Astrocyte of the spinal cord (primary cell): Measurements from ENCODE around the gene DHX34.

Source experiments
- DNase-seq: peaks from one replicate; pipeline ENCODE4 v3.0.0; 2011; ENCODE audit warnings: low read depth, low spot score
- H3K4me3 ChIP-seq: 2 replicates; pipeline ENCODE4 v1.5.1; 2011; ENCODE audit warnings: low read depth, mild to moderate bottlenecking, low read length, moderate library complexity
- in situ Hi-C: cut with HindIII; loops from 2 replicates; pipeline ENCODE4 v1.10.0; 2017; ENCODE audit warnings: low sequenced_read_pairs
- TF ChIP-seq, protein P1 (sequence below): IDR thresholded peaks from 2 replicates; pipeline ENCODE4 v1.5.1; 2012; ENCODE audit warnings: low read depth, mild to moderate bottlenecking, low read length, inconsistent platforms

DHX34 gene

DNA sequence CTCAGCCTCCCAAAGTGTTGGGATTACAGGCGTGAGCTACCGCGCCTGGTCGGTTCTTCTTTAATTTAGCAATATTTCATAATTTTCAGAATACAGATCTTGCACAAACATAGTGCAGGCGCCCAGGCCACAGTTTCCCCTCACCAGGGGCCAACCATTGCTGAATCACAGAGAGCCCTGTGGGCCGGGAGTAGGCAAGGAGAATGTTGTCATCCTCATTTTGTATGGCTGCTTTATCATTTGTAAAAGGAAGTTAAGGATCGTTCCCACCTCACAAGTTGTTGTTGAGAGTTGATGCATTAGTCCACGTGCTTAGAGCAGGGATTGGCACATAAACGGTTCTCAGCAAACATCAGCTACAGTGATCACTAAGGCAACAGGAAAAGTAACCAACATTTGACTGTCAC, 40.0 kb downstream of the DHX34 start:
- TF ChIP-seq, protein P1, sequence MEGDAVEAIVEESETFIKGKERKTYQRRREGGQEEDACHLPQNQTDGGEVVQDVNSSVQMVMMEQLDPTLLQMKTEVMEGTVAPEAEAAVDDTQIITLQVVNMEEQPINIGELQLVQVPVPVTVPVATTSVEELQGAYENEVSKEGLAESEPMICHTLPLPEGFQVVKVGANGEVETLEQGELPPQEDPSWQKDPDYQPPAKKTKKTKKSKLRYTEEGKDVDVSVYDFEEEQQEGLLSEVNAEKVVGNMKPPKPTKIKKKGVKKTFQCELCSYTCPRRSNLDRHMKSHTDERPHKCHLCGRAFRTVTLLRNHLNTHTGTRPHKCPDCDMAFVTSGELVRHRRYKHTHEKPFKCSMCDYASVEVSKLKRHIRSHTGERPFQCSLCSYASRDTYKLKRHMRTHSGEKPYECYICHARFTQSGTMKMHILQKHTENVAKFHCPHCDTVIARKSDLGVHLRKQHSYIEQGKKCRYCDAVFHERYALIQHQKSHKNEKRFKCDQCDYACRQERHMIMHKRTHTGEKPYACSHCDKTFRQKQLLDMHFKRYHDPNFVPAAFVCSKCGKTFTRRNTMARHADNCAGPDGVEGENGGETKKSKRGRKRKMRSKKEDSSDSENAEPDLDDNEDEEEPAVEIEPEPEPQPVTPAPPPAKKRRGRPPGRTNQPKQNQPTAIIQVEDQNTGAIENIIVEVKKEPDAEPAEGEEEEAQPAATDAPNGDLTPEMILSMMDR, result no peak
- no peak for DNase-seq
- in situ Hi-C loops, result no loop called here
- H3K4me3 ChIP-seq, result no peak overlapping the region

DNA sequence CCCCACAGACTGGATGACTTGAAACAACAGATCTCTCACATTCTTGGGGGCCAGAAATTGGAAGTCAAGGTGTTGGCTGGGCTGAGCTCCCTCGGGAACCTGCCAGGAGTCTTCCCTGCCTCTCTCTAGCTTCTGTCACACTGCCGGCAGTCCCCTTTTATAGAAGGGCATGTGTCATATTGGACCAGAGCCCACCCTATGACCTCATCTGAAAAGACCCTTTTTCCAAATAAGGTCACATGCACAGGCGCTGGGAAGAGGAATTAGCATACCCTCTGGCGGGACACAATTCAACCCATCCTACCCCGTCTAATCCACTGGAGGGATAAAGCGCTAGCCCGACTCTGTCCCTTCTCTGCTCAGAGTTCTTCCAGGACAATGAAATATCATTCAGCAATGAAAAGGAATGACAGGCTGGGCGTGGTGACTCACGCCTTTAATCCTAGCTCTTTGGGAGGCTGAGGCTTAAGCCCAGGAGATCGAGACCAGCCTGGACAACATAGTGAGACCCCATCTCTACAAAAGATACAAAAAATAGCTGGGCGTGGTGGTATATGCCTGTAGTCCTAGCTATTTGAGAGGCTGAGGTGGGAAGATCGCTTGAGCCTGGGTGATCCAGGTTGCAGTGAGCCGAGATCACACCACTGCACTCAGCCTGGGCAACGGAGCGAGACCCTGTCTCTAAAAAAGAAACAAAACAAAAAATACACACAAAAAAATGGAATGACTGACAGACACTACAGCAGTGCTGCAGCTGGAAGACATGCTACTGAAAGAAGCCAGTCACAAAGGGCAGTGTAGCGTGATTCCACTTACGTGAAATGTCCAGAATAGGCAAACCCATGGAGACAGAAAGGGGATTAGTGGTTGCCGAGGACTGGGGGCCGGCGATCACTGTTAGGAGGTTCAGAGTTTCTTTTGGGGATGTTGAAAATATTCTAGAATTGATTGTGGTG, 41.7 kb downstream of the DHX34 start:
- TF ChIP-seq, protein P1, result no peak
- in situ Hi-C loops, result no loop called here
- DNase-seq, result no peak
- no peak overlapping the region for H3K4me3 ChIP-seq

DNA sequence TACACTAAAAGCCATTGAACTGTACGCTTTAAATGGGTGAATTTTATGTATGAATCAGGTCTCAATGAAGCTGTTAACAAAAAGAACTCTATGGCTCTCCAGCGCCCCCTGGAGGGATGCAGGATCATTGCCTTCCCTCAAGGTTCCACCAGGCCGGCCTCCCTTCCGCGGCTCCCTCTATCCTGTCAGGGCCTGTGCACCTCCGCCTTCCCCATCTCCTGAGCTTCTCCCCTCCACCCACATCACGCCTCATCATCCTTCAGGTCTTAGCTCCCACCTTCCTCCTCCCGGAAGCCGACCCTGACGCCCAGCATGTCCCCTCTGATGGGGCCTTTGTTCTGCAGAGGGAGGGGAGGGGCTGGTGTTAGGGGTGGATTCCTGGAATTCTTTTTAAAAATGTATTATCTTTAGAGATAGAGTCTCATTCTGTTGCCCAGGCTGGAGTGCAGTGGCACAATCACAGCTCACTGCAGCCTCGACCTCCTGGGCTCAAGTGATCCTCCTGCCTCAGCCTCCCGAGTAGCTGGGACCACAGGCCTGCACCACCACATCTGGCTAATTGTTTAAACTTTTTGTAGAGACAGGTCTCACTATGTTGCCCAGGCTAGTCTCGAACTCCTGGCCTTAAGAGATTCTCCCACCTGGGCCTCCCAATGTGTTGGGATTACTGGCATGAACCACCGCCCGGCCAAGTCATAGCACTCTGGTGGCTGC, 42.6 kb downstream of the DHX34 start:
- in situ Hi-C loops, result no loop called here
- TF ChIP-seq, protein P1, result peak; percentile 94
- H3K4me3 ChIP-seq, result no peak overlapping the region
- peak; percentile 57 for DNase-seq

DNA sequence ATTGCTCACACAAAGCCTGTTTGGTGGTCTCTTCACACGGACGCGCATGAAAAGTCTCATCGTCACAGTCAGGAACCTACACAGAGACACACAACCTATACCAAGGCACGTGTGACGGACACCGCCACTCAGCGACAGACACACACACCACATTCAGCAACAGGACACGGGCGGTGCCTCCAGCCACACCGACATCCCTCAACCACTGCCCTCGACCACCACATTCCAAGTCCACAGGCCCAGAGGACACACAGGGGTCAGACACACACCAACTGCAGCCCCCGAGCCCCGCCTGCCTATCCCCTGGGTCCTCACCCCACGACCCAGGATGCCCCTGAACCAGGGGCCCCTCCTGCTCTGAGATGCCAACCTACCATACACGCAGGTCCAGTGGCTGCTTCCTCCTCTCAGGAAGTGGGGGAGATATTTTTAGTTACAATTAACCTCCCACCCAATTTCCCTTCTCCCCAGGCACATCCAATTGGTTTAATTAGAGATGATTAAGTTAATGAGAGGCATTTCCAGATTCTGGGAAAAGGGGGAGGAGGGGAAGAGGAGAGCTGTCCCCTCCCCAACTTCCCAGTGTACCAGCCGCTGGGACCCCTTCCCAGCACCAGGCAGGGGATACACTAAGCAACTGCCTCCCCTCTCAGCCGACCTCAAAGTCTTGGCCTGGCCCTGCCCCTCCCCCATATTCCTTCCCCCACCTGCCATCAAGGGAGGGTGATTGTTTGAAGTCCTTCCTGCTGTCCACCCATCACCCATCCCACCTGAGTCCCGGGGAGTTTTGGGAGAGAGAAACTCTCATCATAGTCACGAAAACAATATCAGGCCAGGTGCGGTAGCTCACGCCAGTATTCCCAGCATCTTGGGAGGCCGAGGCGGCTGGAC, 49.8 kb downstream of the DHX34 start:
- TF ChIP-seq, protein P1, result no peak
- in situ Hi-C loops, result no loop called here
- DNase-seq, result no peak

DNA sequence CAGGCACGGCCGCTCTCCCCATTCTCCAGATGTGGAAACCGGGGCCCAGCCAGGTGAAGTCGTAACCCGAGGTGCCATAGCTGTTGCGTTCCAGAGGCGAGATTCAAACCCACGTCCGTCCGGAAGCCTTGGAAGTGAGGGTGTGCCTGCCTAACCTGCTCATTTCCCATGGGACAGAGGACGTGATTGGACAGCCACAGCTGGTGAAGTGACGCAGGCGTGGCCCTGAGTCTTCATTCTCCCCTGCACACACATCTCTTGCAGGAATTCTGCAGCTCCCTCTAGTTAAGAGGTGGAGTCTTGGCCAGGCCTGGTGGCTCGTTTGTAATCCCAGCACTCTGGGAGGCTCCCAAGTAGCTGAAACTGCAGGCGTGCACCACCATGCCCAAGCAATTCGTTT, 53.4 kb downstream of the DHX34 start:
- DNase-seq, result no peak
- H3K4me3 ChIP-seq, result no peak overlapping the region
- TF ChIP-seq, protein P1, result no peak
- in situ Hi-C loops, result no loop called here

More for the DNA sequence above, 49.8 kb downstream of the DHX34 start:
- no peak overlapping the region for H3K4me3 ChIP-seq
